NCI-H146 (cell line): ENCODE data around the gene IFT74.

Source experiments
- DNase-seq: peaks from one replicate; lab custom pipeline; 2025; lab: John Stamatoyannopoulos, UW

The IFT74 gene

GRCh38 chr9:26955921-26956859 is at the start of gene IFT74:
Gene IFT74 (plus strand): TSS chr9:26956412. CDS start chr9:26961968, 5,556 bp downstream.
- peak; percentile 99 for DNase-seq

- DNase-seq: no peak
Measured at GRCh38 chr9:26913138-26913668, 43.0 kb upstream of the IFT74 start.

- no peak for DNase-seq
Measured at GRCh38 chr9:26919698-26920097, 36.5 kb upstream of the IFT74 start.

GRCh38 chr9:26925609-26926008 is 30.6 kb upstream of the IFT74 start:
- no peak for DNase-seq

- DNase-seq: no peak
Measured at GRCh38 chr9:26928902-26929495, 27.2 kb upstream of the IFT74 start.

- no peak for DNase-seq
Measured at GRCh38 chr9:26935847-26936246, 20.4 kb upstream of the IFT74 start.

- DNase-seq: no peak
Measured at GRCh38 chr9:26937816-26938371, 18.3 kb upstream of the IFT74 start.

- DNase-seq: no peak
Measured at GRCh38 chr9:26939955-26940711, 16.1 kb upstream of the IFT74 start.

- DNase-seq: no peak
Measured at GRCh38 chr9:26940779-26941178, 15.4 kb upstream of the IFT74 start.

- peak; percentile 11 for DNase-seq
Measured at GRCh38 chr9:26945591-26945990, 10.6 kb upstream of the IFT74 start.

GRCh38 chr9:26946753-26947727 is 9.2 kb upstream of the IFT74 start, which contains the start of gene PLAA:
Gene PLAA (minus strand): TSS chr9:26947242. CDS start chr9:26947045, 197 bp downstream.
- peak; percentile 98 for DNase-seq

- peak; percentile 36 for DNase-seq
Measured at GRCh38 chr9:26947736-26948135, 8.5 kb upstream of the IFT74 start.

GRCh38 chr9:26949637-26950069 is 6.6 kb upstream of the IFT74 start:
- no peak for DNase-seq

GRCh38 chr9:26950521-26950920 is 5.7 kb upstream of the IFT74 start:
- no peak for DNase-seq

- DNase-seq: no peak
Measured at GRCh38 chr9:26951794-26952193, 4.4 kb upstream of the IFT74 start.

GRCh38 chr9:26954050-26954508 is 2.1 kb upstream of the IFT74 start:
- DNase-seq: no peak

- DNase-seq: peak; percentile 33
Measured at GRCh38 chr9:26955222-26955903, 849 bp upstream of the IFT74 start.

GRCh38 chr9:26956860-26957233 is 635 bp downstream of the IFT74 start:
- DNase-seq: no peak

- no peak for DNase-seq
Measured at GRCh38 chr9:26971721-26972120, 15.5 kb downstream of the IFT74 start.

GRCh38 chr9:26973989-26974388 is 17.8 kb downstream of the IFT74 start:
- no peak for DNase-seq
